ENCODE data around the gene NHLRC4. TPM values are rescaled to one million over a fixed set of nuclear protein-coding genes. Genes with fewer than 3 reads are reported as not detected.

Gene NHLRC4
- total and polyA plus RNA-seq, 9 of the 15 experiments (the other 6 are each of a cell fraction or from before 2014, with no cell fraction given): 0.24 to 3.7 (median 1.3) TPM; not detected in 2

GRCh38 chr16:617855-618254, 51.0 kb downstream of the NHLRC4 start (continued):
- TF ChIP-seq ZNF449 (CRISPR knock-in tag; IDR thresholded peaks at IDR 0.05): no peak
- TF ChIP-seq ZNF766 (CRISPR knock-in tag; conservative IDR thresholded peaks at IDR 0.05): no peak
- TF ChIP-seq RAD51 (IDR thresholded peaks at IDR 0.05; ENCODE audit: borderline replicate concordance, low read depth): no peak
- no peak for TF ChIP-seq NR0B1 (IDR thresholded peaks at IDR 0.05; ENCODE audit: partially characterized antibody)
- TF ChIP-seq TRIM28 (IDR thresholded peaks at IDR 0.05): no peak
- no peak for TF ChIP-seq ZNF133 (CRISPR knock-in tag; IDR thresholded peaks at IDR 0.05)

Small RNA genes lying within 50 kb of the gene (microRNA-seq; reads per million reads assigned to microRNA genes)
- gene MIR3176 (ENCODE audit: borderline microRNAs expressed): 20.5 reads per million, percentile 65 among the genes with 10 or more reads in this experiment
- 1.1 reads per million, percentile 10 among the genes with 10 or more reads in this experiment for gene MIR5587 (ENCODE audit: borderline microRNAs expressed)

Small RNA genes lying within 50 kb of the gene (small RNA-seq; reads per million reads assigned to genes)
- gene MIR3176 (24.3 reads per million, percentile 97 among the genes with 10 or more reads in this experiment), gene MIR5587 (0.18 reads per million), gene Z98883.1 (not detected)

Other genes starting within 250 kb of the NHLRC4 start
Only the 7 nearest of the 29 such genes appear.
- 63.2 and 81.8 TPM in 2 replicates for gene CAPN15, start 39.3 kb upstream of the NHLRC4 start, total RNA-seq (2014; rRNA removed)
- gene CAPN15, start 39.3 kb upstream of the NHLRC4 start, total RNA-seq (2014; rRNA removed; fragmentation: Illumina TruSeq; extraction: Trizol): 4.2 and 4.3 TPM in 2 replicates
- gene CAPN15, start 39.3 kb upstream of the NHLRC4 start, total RNA-seq (2015; rRNA removed; fragmentation: Illumina TruSeq; extraction: Trizol): 26.1 and 28.1 TPM in 2 replicates
- gene CAPN15, start 39.3 kb upstream of the NHLRC4 start, total RNA-seq (2021): 105 and 111 TPM in 2 replicates
- 14.2 and 20.5 TPM in 2 replicates for gene CAPN15, start 39.3 kb upstream of the NHLRC4 start, polyA plus RNA-seq (2011; rRNA removed)
- gene CAPN15, start 39.3 kb upstream of the NHLRC4 start, polyA plus RNA-seq (2014; fragmentation: Illumina TruSeq; extraction: Trizol): 4.9 and 23.2 TPM in 2 replicates
- under 1 TPM; 0.62 to 0.77 TPM for gene CAPN15, start 39.3 kb upstream of the NHLRC4 start, polyA plus RNA-seq (2014; fragmentation: Nextera tagmentation; extraction: Ambion mirVana)
- gene CAPN15, start 39.3 kb upstream of the NHLRC4 start, polyA plus RNA-seq (2014; rRNA removed): 50.2 and 52.3 TPM in 2 replicates
- 0.41 and 0.45 TPM in 2 replicates for gene PRR35, start 6.6 kb upstream of the NHLRC4 start, total RNA-seq (2014; rRNA removed)
- not detected in 2 replicates for gene PRR35, start 6.6 kb upstream of the NHLRC4 start, total RNA-seq (2014; rRNA removed; fragmentation: Illumina TruSeq; extraction: Trizol)
- 0.08 TPM in 1 of 2 replicates, not detected in the other for gene PRR35, start 6.6 kb upstream of the NHLRC4 start, total RNA-seq (2015; rRNA removed; fragmentation: Illumina TruSeq; extraction: Trizol)
- 0.18 and 0.42 TPM in 2 replicates for gene PRR35, start 6.6 kb upstream of the NHLRC4 start, total RNA-seq (2021)
- gene PRR35, start 6.6 kb upstream of the NHLRC4 start, polyA plus RNA-seq (2011; rRNA removed): 0.09 and 0.17 TPM in 2 replicates
- 0.07 TPM in 1 of 2 replicates, not detected in the other for gene PRR35, start 6.6 kb upstream of the NHLRC4 start, polyA plus RNA-seq (2014; fragmentation: Illumina TruSeq; extraction: Trizol)
- not detected for gene PRR35, start 6.6 kb upstream of the NHLRC4 start, polyA plus RNA-seq (2014; fragmentation: Nextera tagmentation; extraction: Ambion mirVana)
- gene PRR35, start 6.6 kb upstream of the NHLRC4 start, polyA plus RNA-seq (2014; rRNA removed): 0.15 and 0.24 TPM in 2 replicates
- gene PIGQ, start 3.0 kb downstream of the NHLRC4 start, total RNA-seq (2014; rRNA removed): 30.7 and 36.1 TPM in 2 replicates
- gene PIGQ, start 3.0 kb downstream of the NHLRC4 start, total RNA-seq (2014; rRNA removed; fragmentation: Illumina TruSeq; extraction: Trizol): 2.3 and 3.4 TPM in 2 replicates
- gene PIGQ, start 3.0 kb downstream of the NHLRC4 start, total RNA-seq (2015; rRNA removed; fragmentation: Illumina TruSeq; extraction: Trizol): 14.1 and 14.3 TPM in 2 replicates
- 43.7 and 49.6 TPM in 2 replicates for gene PIGQ, start 3.0 kb downstream of the NHLRC4 start, total RNA-seq (2021)
- 11.2 and 19.4 TPM in 2 replicates for gene PIGQ, start 3.0 kb downstream of the NHLRC4 start, polyA plus RNA-seq (2011; rRNA removed)
- 11.7 and 21.9 TPM in 2 replicates for gene PIGQ, start 3.0 kb downstream of the NHLRC4 start, polyA plus RNA-seq (2014; fragmentation: Illumina TruSeq; extraction: Trizol)
- 1 to 10 TPM in 1 of 2 experiments, under 1 TPM in 1; 0.20 to 2.5 TPM for gene PIGQ, start 3.0 kb downstream of the NHLRC4 start, polyA plus RNA-seq (2014; fragmentation: Nextera tagmentation; extraction: Ambion mirVana)
- 42.1 and 42.3 TPM in 2 replicates for gene PIGQ, start 3.0 kb downstream of the NHLRC4 start, polyA plus RNA-seq (2014; rRNA removed)
- 22.3 and 26.0 TPM in 2 replicates for gene RAB40C, start 23.1 kb downstream of the NHLRC4 start, total RNA-seq (2014; rRNA removed)
- gene RAB40C, start 23.1 kb downstream of the NHLRC4 start, total RNA-seq (2014; rRNA removed; fragmentation: Illumina TruSeq; extraction: Trizol): 1.9 and 2.5 TPM in 2 replicates
- gene RAB40C, start 23.1 kb downstream of the NHLRC4 start, total RNA-seq (2015; rRNA removed; fragmentation: Illumina TruSeq; extraction: Trizol): 10.1 and 11.4 TPM in 2 replicates
- gene RAB40C, start 23.1 kb downstream of the NHLRC4 start, total RNA-seq (2021): 23.4 and 25.3 TPM in 2 replicates
- 8.7 and 10.9 TPM in 2 replicates for gene RAB40C, start 23.1 kb downstream of the NHLRC4 start, polyA plus RNA-seq (2011; rRNA removed)
- gene RAB40C, start 23.1 kb downstream of the NHLRC4 start, polyA plus RNA-seq (2014; fragmentation: Illumina TruSeq; extraction: Trizol): 5.6 and 13.3 TPM in 2 replicates
- gene RAB40C, start 23.1 kb downstream of the NHLRC4 start, polyA plus RNA-seq (2014; fragmentation: Nextera tagmentation; extraction: Ambion mirVana): under 1 TPM; 0.17 to 0.50 TPM
- gene RAB40C, start 23.1 kb downstream of the NHLRC4 start, polyA plus RNA-seq (2014; rRNA removed): 20.9 and 22.3 TPM in 2 replicates
- gene WFIKKN1, start 64.0 kb downstream of the NHLRC4 start, total RNA-seq (2014; rRNA removed): 0.50 and 0.57 TPM in 2 replicates
- gene WFIKKN1, start 64.0 kb downstream of the NHLRC4 start, total RNA-seq (2014; rRNA removed; fragmentation: Illumina TruSeq; extraction: Trizol): not detected in 2 replicates
- 0.11 and 0.14 TPM in 2 replicates for gene WFIKKN1, start 64.0 kb downstream of the NHLRC4 start, total RNA-seq (2015; rRNA removed; fragmentation: Illumina TruSeq; extraction: Trizol)
- 0.85 and 1.1 TPM in 2 replicates for gene WFIKKN1, start 64.0 kb downstream of the NHLRC4 start, total RNA-seq (2021)
- 0.18 and 0.22 TPM in 2 replicates for gene WFIKKN1, start 64.0 kb downstream of the NHLRC4 start, polyA plus RNA-seq (2011; rRNA removed)
- 0.14 TPM in 1 of 2 replicates, not detected in the other for gene WFIKKN1, start 64.0 kb downstream of the NHLRC4 start, polyA plus RNA-seq (2014; fragmentation: Illumina TruSeq; extraction: Trizol)
- gene WFIKKN1, start 64.0 kb downstream of the NHLRC4 start, polyA plus RNA-seq (2014; fragmentation: Nextera tagmentation; extraction: Ambion mirVana): not detected
- 0.30 and 0.54 TPM in 2 replicates for gene WFIKKN1, start 64.0 kb downstream of the NHLRC4 start, polyA plus RNA-seq (2014; rRNA removed)
- gene METTL26, start 69.3 kb downstream of the NHLRC4 start, total RNA-seq (2014; rRNA removed): 198 and 279 TPM in 2 replicates
- gene METTL26, start 69.3 kb downstream of the NHLRC4 start, total RNA-seq (2014; rRNA removed; fragmentation: Illumina TruSeq; extraction: Trizol): 22.9 and 36.2 TPM in 2 replicates
- 75.4 and 76.5 TPM in 2 replicates for gene METTL26, start 69.3 kb downstream of the NHLRC4 start, total RNA-seq (2015; rRNA removed; fragmentation: Illumina TruSeq; extraction: Trizol)
- gene METTL26, start 69.3 kb downstream of the NHLRC4 start, total RNA-seq (2021): 177 and 184 TPM in 2 replicates
- gene METTL26, start 69.3 kb downstream of the NHLRC4 start, polyA plus RNA-seq (2011; rRNA removed): 105 and 115 TPM in 2 replicates
- gene METTL26, start 69.3 kb downstream of the NHLRC4 start, polyA plus RNA-seq (2014; fragmentation: Illumina TruSeq; extraction: Trizol): 80.9 and 91.6 TPM in 2 replicates
- 10 to 100 TPM in 1 of 2 experiments, 1 to 10 TPM in 1; 7.3 to 11.6 TPM for gene METTL26, start 69.3 kb downstream of the NHLRC4 start, polyA plus RNA-seq (2014; fragmentation: Nextera tagmentation; extraction: Ambion mirVana)
- gene METTL26, start 69.3 kb downstream of the NHLRC4 start, polyA plus RNA-seq (2014; rRNA removed): 262 and 265 TPM in 2 replicates
- gene MCRIP2, start 74.8 kb downstream of the NHLRC4 start, total RNA-seq (2014; rRNA removed): 120 and 148 TPM in 2 replicates
- gene MCRIP2, start 74.8 kb downstream of the NHLRC4 start, total RNA-seq (2014; rRNA removed; fragmentation: Illumina TruSeq; extraction: Trizol): 3.4 and 6.3 TPM in 2 replicates
- gene MCRIP2, start 74.8 kb downstream of the NHLRC4 start, total RNA-seq (2015; rRNA removed; fragmentation: Illumina TruSeq; extraction: Trizol): 55.8 and 56.1 TPM in 2 replicates
- 110 and 124 TPM in 2 replicates for gene MCRIP2, start 74.8 kb downstream of the NHLRC4 start, total RNA-seq (2021)
- 35.2 and 47.4 TPM in 2 replicates for gene MCRIP2, start 74.8 kb downstream of the NHLRC4 start, polyA plus RNA-seq (2011; rRNA removed)
- gene MCRIP2, start 74.8 kb downstream of the NHLRC4 start, polyA plus RNA-seq (2014; fragmentation: Illumina TruSeq; extraction: Trizol): 12.8 and 40.4 TPM in 2 replicates
- 1 to 10 TPM in 1 of 2 experiments, under 1 TPM in 1; 0.80 to 3.5 TPM for gene MCRIP2, start 74.8 kb downstream of the NHLRC4 start, polyA plus RNA-seq (2014; fragmentation: Nextera tagmentation; extraction: Ambion mirVana)
- 111 and 123 TPM in 2 replicates for gene MCRIP2, start 74.8 kb downstream of the NHLRC4 start, polyA plus RNA-seq (2014; rRNA removed)